Kidney (tissue), 14 donors: ENCODE measurements around the gene BTN3A1. TPM values are rescaled to one million over a fixed set of nuclear protein-coding genes. Genes with fewer than 3 reads are reported as not detected.
A peak's percentile ranks its signal among the peaks of the same experiment; 100 is the strongest.
"Not testable (repeated sequence)": the region's sequence is repeated elsewhere in the genome, so short reads cannot be mapped to it uniquely, and the experiment has no call there.

ENCODE experiments used
- DNase-seq, 5 donors: peaks; one replicate each; pipeline ENCODE4 v3.0.0-alpha.2; 2013 to 2020
- FAIRE-seq: peaks from 2 replicates; lab custom pipeline; 2012; peaks lifted over from hg19 to GRCh38; lab: Jason Lieb, UNC
- H3K27ac ChIP-seq, 2 donors: one replicate each; pipeline ENCODE4 v1.7.0; 2013; ENCODE audit warnings: low read depth in 2 of 2, low read length in 2 of 2, inconsistent platforms in 1 of 2
- H3K27me3 ChIP-seq: one replicate; pipeline ENCODE4 v1.7.1; 2013; ENCODE audit warnings: low read length, inconsistent platforms; ENCODE audit not compliant: control insufficient read depth, insufficient read depth
- H3K36me3 ChIP-seq, 3 donors: one replicate each; pipeline versions ENCODE4 v1.7.0 to v1.7.1; 2013; ENCODE audit warnings: low read length in 3 of 3, control low read depth in 1 of 3, inconsistent platforms in 1 of 3; ENCODE audit not compliant: insufficient read depth in 3 of 3, control insufficient read depth in 2 of 3
- H3K4me1 ChIP-seq, 3 donors: one replicate each; pipeline versions ENCODE4 v1.7.0 to v1.7.1; 2013; ENCODE audit warnings: low read length in 3 of 3, inconsistent platforms in 1 of 3, low read depth in 1 of 3; ENCODE audit not compliant: control insufficient read depth in 2 of 3, insufficient read depth in 2 of 3
- H3K4me3 ChIP-seq, 3 donors: one replicate each; pipeline versions ENCODE4 v1.7.0 to v1.8.1; 2013; ENCODE audit warnings: low read length in 3 of 3, control low read depth in 1 of 3, inconsistent platforms in 1 of 3
- H3K9ac ChIP-seq, 3 donors: one replicate each; pipeline versions ENCODE4 v1.7.0 to v1.7.1; 2013; ENCODE audit warnings: low read length in 3 of 3, control low read depth in 1 of 3, inconsistent platforms in 1 of 3
- H3K9me3 ChIP-seq, 3 donors: one replicate each; pipeline versions ENCODE4 v1.7.0 to v1.7.1; 2013; ENCODE audit warnings: low read length in 3 of 3, control low read depth in 1 of 3, inconsistent platforms in 1 of 3; ENCODE audit not compliant: control insufficient read depth in 2 of 3, insufficient read depth in 1 of 3
- intact Hi-C: fragments of 100-400 bp; cut with DNase I; formaldehyde crosslinking; loops from one replicate; pipeline ENCODE4 v1.11.1; 2022
- polyA plus RNA-seq: library from polyadenylated mRNA; stranded (reverse); fragments of 350-450 nt; fragmentation: Illumina TruSeq; extraction: RNeasy Lipid Tissue Mini Kit (QIAGEN cat#74804); gene quantifications from one replicate; pipeline ENCODE4 v1.2.3, GENCODE V29; 2014; ENCODE audit warnings: low read depth, low replicate concordance; ENCODE audit not compliant: insufficient read depth
- total RNA-seq: library from RNA; stranded (reverse); fragmentation: NEBNext Ultra II Directional; extraction: Animal tissue kit (Norgen Biotek cat#: 25700); gene quantifications from one replicate; pipeline ENCODE4 v1.2.1, GENCODE V29; 2021
- TF ChIP-seq, protein P1 (sequence below): IDR thresholded peaks from 3 replicates; pipeline ENCODE4 v1.5.1; 2012; ENCODE audit warnings: mild to moderate bottlenecking, moderate library complexity, borderline replicate concordance; ENCODE audit not compliant: insufficient read depth; ENCODE audit errors: extremely low read depth
- donor health status: control.
- donor health status: control.
- donor health status: control.
- donor health status: control.
- donor health status: control.
- donor health status: DM: yes; HTN: yes; CAD: no.
- donor health status: Normal renal cell carcinoma (clear cell type).

The BTN3A1 gene
- total and polyA plus RNA-seq, 2 donors from 2014 or later, result 13.8 to 23.1 TPM

GRCh38 chr6:26375270-26375669 is 26.8 kb upstream of the BTN3A1 start:
- H3K36me3 ChIP-seq, result peaks cover 0 to 2% (median 0%) of the 10 kb centered on the region in 3 donors
- intact Hi-C loops, result no loop called here
- H3K9me3 ChIP-seq, result no peaks in the 10 kb centered on the region
- no peak overlapping the region for H3K27ac ChIP-seq
- TF ChIP-seq, protein P1, sequence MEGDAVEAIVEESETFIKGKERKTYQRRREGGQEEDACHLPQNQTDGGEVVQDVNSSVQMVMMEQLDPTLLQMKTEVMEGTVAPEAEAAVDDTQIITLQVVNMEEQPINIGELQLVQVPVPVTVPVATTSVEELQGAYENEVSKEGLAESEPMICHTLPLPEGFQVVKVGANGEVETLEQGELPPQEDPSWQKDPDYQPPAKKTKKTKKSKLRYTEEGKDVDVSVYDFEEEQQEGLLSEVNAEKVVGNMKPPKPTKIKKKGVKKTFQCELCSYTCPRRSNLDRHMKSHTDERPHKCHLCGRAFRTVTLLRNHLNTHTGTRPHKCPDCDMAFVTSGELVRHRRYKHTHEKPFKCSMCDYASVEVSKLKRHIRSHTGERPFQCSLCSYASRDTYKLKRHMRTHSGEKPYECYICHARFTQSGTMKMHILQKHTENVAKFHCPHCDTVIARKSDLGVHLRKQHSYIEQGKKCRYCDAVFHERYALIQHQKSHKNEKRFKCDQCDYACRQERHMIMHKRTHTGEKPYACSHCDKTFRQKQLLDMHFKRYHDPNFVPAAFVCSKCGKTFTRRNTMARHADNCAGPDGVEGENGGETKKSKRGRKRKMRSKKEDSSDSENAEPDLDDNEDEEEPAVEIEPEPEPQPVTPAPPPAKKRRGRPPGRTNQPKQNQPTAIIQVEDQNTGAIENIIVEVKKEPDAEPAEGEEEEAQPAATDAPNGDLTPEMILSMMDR, result no peak
- H3K4me1 ChIP-seq, result no peaks in the 10 kb centered on the region
- H3K4me3 ChIP-seq, result no peak overlapping the region
- FAIRE-seq, result no peak
- no peaks in the 10 kb centered on the region for H3K27me3 ChIP-seq
- DNase-seq, result peak in 1 of 5 donors; percentile 9
- H3K9ac ChIP-seq, result no peak overlapping the region

DNA sequence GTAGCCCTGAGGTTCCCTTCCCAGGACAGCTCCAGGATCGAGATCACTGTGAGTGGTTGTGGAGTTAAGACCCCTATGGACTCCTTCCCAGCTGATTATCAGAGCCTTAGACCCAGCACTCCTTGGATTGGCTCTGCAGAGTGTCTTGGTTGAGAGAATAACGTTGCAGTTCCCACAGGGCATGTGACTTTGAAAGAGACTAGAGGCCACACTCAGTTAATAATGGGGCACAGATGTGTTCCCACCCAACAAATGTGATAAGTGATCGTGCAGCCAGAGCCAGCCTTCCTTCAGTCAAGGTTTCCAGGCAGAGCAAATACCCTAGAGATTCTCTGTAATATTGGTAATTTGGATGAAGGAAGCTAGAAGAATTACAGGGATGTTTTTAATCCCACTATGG is 24.4 kb upstream of the BTN3A1 start:
- Histone ChIP-seq H3K9ac (no peak overlapping the region), H3K27ac (no peak overlapping the region), H3K4me3 (no peak overlapping the region), H3K9me3 (no peaks in the 10 kb centered on the region), H3K36me3 (peaks cover 0 to 2% (median 0%) of the 10 kb centered on the region in 3 donors), H3K27me3 (no peaks in the 10 kb centered on the region), H3K4me1 (no peaks in the 10 kb centered on the region)
- intact Hi-C loops, result no loop called here
- TF ChIP-seq, protein P1, result no peak
- FAIRE-seq, result no peak
- DNase-seq, result no peak

- H3K4me1 ChIP-seq, H3K27ac ChIP-seq, H3K27me3 ChIP-seq, DNase-seq, H3K9me3 ChIP-seq, intact Hi-C loops, H3K9ac ChIP-seq, H3K4me3 ChIP-seq, FAIRE-seq, H3K36me3 ChIP-seq: not testable (repeated sequence)
These were observed 23.9 kb upstream of the BTN3A1 start for GRCh38 chr6:26378143-26378542.

- Histone ChIP-seq H3K9me3 (no peaks in the 10 kb centered on the region), H3K9ac (no peak overlapping the region), H3K4me3 (no peak overlapping the region), H3K36me3 (peaks cover 0 to 2% (median 0%) of the 10 kb centered on the region in 3 donors), H3K4me1 (peaks cover 0 to 5% (median 0%) of the 10 kb centered on the region in 3 donors), H3K27me3 (no peaks in the 10 kb centered on the region), H3K27ac (no peak overlapping the region)
- DNase-seq (no peak), FAIRE-seq (no peak)
- TF ChIP-seq, protein P1, result no peak
- intact Hi-C loops, result no loop called here
These were observed 22.8 kb upstream of the BTN3A1 start for GRCh38 chr6:26379292-26379691.
